Measurements from ENCODE around the gene LIN7A. TPM values are rescaled to one million over a fixed set of nuclear protein-coding genes. Genes with fewer than 3 reads are reported as not detected.

Gene LIN7A, protein sequence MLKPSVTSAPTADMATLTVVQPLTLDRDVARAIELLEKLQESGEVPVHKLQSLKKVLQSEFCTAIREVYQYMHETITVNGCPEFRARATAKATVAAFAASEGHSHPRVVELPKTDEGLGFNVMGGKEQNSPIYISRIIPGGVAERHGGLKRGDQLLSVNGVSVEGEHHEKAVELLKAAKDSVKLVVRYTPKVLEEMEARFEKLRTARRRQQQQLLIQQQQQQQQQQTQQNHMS
- not detected for total RNA-seq
- polyA plus RNA-seq (2013, experiment 1 of 2): 0.86 TPM
- 0.64 TPM for polyA plus RNA-seq (2013, experiment 2 of 2)
- total RNA-seq: 0 to 3.8 (median 0.07) reads per million in 172 experiments

DNA sequence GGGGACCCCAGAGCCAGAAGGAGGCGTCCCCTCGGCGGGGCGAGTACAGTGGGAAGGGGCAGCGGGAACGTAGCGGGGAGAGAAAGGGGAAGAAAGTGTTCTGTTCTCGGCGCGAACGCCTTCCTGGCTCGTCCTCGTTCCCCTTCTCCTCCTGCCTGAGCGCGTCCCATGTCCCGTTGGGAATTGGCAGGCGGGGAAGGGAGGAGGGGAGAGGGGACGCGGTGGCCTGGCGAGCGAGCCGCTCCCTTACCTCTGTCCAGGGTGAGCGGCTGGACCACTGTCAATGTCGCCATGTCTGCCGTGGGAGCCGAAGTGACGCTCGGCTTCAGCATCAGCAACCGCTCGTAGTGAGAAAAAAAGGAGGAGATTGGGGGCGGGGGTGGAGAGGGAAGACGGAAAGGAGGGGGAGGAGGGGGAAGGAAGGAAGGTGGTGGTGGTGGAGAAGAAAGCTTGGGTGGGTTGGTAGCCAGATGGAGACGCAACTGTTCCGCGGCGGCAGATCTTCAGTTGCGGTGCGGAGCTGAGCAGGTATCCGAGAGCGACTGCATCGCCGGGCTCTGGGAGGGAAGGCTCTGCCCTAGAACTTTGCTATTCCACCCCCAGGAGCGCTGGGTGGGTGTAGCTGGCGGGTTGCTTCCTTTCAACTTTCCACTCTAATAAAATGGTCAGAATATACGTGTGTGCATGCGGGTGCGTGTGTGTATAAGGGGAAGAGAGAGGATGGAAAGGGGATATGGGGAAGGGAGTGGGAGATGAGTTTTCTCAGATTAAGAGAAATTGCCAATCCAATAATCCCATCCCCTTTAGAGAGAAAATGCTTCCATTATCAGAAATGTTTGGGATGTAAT is at the start of gene LIN7A:
LIN7A (minus strand) TSS at position 544 of the 848 bp plus-strand sequence; CDS start at position 332, 212 bp downstream.
- no peak for ATAC-seq (ENCODE audit: poor library complexity)

DNA sequence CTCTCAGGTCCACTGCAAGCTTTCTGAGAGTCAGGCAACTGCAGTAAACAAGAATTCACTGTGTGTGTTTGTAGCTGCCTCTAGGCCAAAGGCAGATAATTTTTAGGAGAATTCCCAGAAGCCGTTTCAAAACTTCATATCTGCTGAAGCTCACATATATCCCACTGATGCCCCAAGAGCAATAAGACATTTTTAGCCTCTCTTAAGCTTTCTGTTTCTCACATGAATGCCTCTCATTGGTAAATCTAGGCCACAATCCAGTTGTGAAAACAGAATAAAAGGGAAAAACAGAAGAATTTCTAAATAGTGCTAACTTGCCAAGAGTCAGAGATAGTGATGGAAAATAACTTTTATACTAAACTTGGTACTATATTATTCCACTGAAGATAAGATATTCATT is 48.5 kb upstream of the LIN7A start:
- no peaks in the 10 kb centered on the region for H3K36me3 Mint-ChIP-seq (ENCODE audit: low read depth)
- intact Hi-C loops (cut with DNase I, micrococcal nuclease): no loop called here
- no peak for ATAC-seq (ENCODE audit: poor library complexity)
- peaks cover 9% of the 10 kb centered on the region for H3K9me3 Mint-ChIP-seq
- Histone ChIP-seq H3K27me3 (ENCODE audit: control insufficient read depth in 1 of 2, insufficient read depth in 2 of 2, low read length in 2 of 2) (no peaks in the 10 kb centered on the region), H3K4me1 (ENCODE audit: insufficient read depth, low read length) (no peaks in the 10 kb centered on the region), H3K27ac (ENCODE audit: low read depth in 1 of 2, low read length in 2 of 2) (no peak overlapping the region), H3K4me3 (ENCODE audit: low read length) (no peak overlapping the region), H3K9me3 (ENCODE audit: control insufficient read depth in 1 of 2, insufficient read depth in 1 of 2, low read length in 2 of 2) (no peaks in the 10 kb centered on the region), H3K36me3 (ENCODE audit: insufficient read depth, low read length) (no peaks in the 10 kb centered on the region)
- no peak overlapping the region for H3K27ac Mint-ChIP-seq
- ChIA-PET POLR2A (no interaction called here), CTCF (no interaction called here)
- no peak for DNase-seq
- TF ChIP-seq, protein P1, sequence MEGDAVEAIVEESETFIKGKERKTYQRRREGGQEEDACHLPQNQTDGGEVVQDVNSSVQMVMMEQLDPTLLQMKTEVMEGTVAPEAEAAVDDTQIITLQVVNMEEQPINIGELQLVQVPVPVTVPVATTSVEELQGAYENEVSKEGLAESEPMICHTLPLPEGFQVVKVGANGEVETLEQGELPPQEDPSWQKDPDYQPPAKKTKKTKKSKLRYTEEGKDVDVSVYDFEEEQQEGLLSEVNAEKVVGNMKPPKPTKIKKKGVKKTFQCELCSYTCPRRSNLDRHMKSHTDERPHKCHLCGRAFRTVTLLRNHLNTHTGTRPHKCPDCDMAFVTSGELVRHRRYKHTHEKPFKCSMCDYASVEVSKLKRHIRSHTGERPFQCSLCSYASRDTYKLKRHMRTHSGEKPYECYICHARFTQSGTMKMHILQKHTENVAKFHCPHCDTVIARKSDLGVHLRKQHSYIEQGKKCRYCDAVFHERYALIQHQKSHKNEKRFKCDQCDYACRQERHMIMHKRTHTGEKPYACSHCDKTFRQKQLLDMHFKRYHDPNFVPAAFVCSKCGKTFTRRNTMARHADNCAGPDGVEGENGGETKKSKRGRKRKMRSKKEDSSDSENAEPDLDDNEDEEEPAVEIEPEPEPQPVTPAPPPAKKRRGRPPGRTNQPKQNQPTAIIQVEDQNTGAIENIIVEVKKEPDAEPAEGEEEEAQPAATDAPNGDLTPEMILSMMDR (IDR thresholded peaks at IDR 0.05): no peak
- no peaks in the 10 kb centered on the region for H3K4me1 Mint-ChIP-seq (ENCODE audit: low read depth)
- H3K4me3 Mint-ChIP-seq: no peak overlapping the region
- H3K27me3 Mint-ChIP-seq: no peaks in the 10 kb centered on the region

More for the DNA sequence above, at the start of gene LIN7A:
- Histone ChIP-seq H3K36me3 (ENCODE audit: insufficient read depth, low read length) (no peaks in the 10 kb centered on the region), H3K27ac (ENCODE audit: low read depth in 1 of 2, low read length in 2 of 2) (no peak within 1 kb of the TSS), H3K4me1 (ENCODE audit: insufficient read depth, low read length) (no peaks in the 10 kb centered on the region), H3K4me3 (ENCODE audit: low read length) (peak within 1 kb of the TSS; percentile 27), H3K27me3 (ENCODE audit: control insufficient read depth in 1 of 2, insufficient read depth in 2 of 2, low read length in 2 of 2) (peaks cover 18 to 32% of the 10 kb centered on the region in 2 experiments), H3K9me3 (ENCODE audit: control insufficient read depth in 1 of 2, insufficient read depth in 1 of 2, low read length in 2 of 2) (peaks cover 0 to 21% of the 10 kb centered on the region in 2 experiments)
- POLR2A ChIA-PET: no interaction called here
- peaks cover 37% of the 10 kb centered on the region for H3K27me3 Mint-ChIP-seq
- H3K4me3 Mint-ChIP-seq: no peak within 1 kb of the TSS
- no peaks in the 10 kb centered on the region for H3K36me3 Mint-ChIP-seq (ENCODE audit: low read depth)
- H3K9me3 Mint-ChIP-seq: no peaks in the 10 kb centered on the region
- DNase-seq: peak in 1 of 14 experiments; percentile 11
- TF ChIP-seq, protein P1 (IDR thresholded peaks at IDR 0.05): no peak
- H3K27ac Mint-ChIP-seq: no peak within 1 kb of the TSS
- intact Hi-C loops (cut with DNase I, micrococcal nuclease): no loop called here
- no peaks in the 10 kb centered on the region for H3K4me1 Mint-ChIP-seq (ENCODE audit: low read depth)
- CTCF ChIA-PET: no interaction called here

DNA sequence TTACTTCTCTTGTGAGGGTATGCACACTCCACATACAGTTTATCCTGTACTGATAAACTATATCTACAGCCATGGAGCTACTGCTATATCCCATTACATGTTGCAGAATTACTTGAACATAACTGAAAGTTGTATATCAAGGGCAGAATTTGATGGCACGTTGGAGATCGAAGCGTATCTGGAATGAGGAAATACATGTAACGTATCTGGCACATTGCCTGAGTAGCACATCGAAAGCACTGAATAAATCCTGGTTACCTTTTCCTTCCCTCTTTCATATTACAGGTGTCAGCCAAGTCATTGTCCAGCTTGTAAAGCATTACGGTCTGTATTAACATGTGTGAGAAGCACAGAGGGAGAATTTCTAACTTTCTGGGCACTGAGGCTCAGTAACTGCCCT is 42.1 kb upstream of the LIN7A start:
- DNase-seq (no peak), ATAC-seq (ENCODE audit: poor library complexity) (no peak)
- H3K27ac Mint-ChIP-seq: no peak overlapping the region
- H3K9me3 Mint-ChIP-seq: peaks cover 10% of the 10 kb centered on the region
- Histone ChIP-seq H3K9me3 (ENCODE audit: control insufficient read depth in 1 of 2, insufficient read depth in 1 of 2, low read length in 2 of 2) (no peaks in the 10 kb centered on the region), H3K4me1 (ENCODE audit: insufficient read depth, low read length) (no peaks in the 10 kb centered on the region), H3K36me3 (ENCODE audit: insufficient read depth, low read length) (no peaks in the 10 kb centered on the region), H3K27me3 (ENCODE audit: control insufficient read depth in 1 of 2, insufficient read depth in 2 of 2, low read length in 2 of 2) (no peaks in the 10 kb centered on the region), H3K27ac (ENCODE audit: low read depth in 1 of 2, low read length in 2 of 2) (no peak overlapping the region), H3K4me3 (ENCODE audit: low read length) (no peak overlapping the region)
- no peaks in the 10 kb centered on the region for H3K36me3 Mint-ChIP-seq (ENCODE audit: low read depth)
- intact Hi-C loops (cut with DNase I, micrococcal nuclease): no loop called here
- TF ChIP-seq, protein P1 (IDR thresholded peaks at IDR 0.05): no peak
- POLR2A ChIA-PET: no interaction called here
- no peaks in the 10 kb centered on the region for H3K27me3 Mint-ChIP-seq
- CTCF ChIA-PET: no interaction called here
- no peaks in the 10 kb centered on the region for H3K4me1 Mint-ChIP-seq (ENCODE audit: low read depth)
- H3K4me3 Mint-ChIP-seq: no peak overlapping the region

Measured in CD4-positive, alpha-beta T cell (primary cell).